PC-3 (cell line): ENCODE results near the gene ROR1. TPM values are rescaled to one million over a fixed set of nuclear protein-coding genes. Genes with fewer than 3 reads are reported as not detected.

Experiments used
- ATAC-seq: fragments of 200-7000 bp; cut with Tn5 transposase; 2 replicates; pipeline ENCODE4 v1.9.1; 2020; ENCODE audit warnings: mild to moderate bottlenecking, moderate library complexity
- BruUV-seq: library from RNA; stranded (reverse); fragments of 400-500 nt; replicated peaks from 2 replicates; lab custom pipeline; 2021; lab: Mats Ljungman, UMichigan
- CTCF ChIA-PET: fragments of 300-600 bp; sonication (Branson Sonifier 250); formaldehyde crosslinking; loops from one replicate; lab custom pipeline; 2022; ENCODE audit warnings: antibody characterized with exemption; lab: Charles Lee
- POLR2A ChIA-PET: fragments of 300-600 bp; sonication (Branson Sonifier 250); formaldehyde crosslinking; loops from one replicate; lab custom pipeline; 2022; ENCODE audit warnings: antibody characterized with exemption; ENCODE audit not compliant: unreplicated experiment; lab: Charles Lee
- DNase-seq: peaks from one replicate; pipeline ENCODE4 v3.0.0-alpha.2; 2015
- H2AFZ ChIP-seq: fragments of 300-600 bp; sonication (generic); 2 replicates; pipeline ENCODE4 v1.6.0; 2016; ENCODE audit warnings: antibody characterized with exemption, low read length
- H3F3A ChIP-seq: fragments of 300-600 bp; sonication (generic); one replicate; pipeline ENCODE4 v1.6.0; 2017; ENCODE audit warnings: antibody characterized with exemption, low read length, control low read depth, mild to moderate bottlenecking; ENCODE audit not compliant: unreplicated experiment
- H3K27ac ChIP-seq: fragments of 300-600 bp; sonication (generic); 2 replicates; pipeline ENCODE4 v1.5.1; 2016; ENCODE audit warnings: mild to moderate bottlenecking, low read length
- H3K27me3 ChIP-seq: fragments of 300-600 bp; sonication (generic); 2 replicates; pipeline ENCODE4 v1.6.1; 2016; ENCODE audit warnings: low read length, mixed read lengths
- H3K36me3 ChIP-seq: fragments of 300-600 bp; sonication (generic); 2 replicates; pipeline ENCODE4 v1.6.1; 2016; ENCODE audit warnings: low read depth, mixed run types, low read length, mixed read lengths
- H3K4me1 ChIP-seq: fragments of 300-600 bp; sonication (generic); 2 replicates; pipeline ENCODE4 v1.5.1; 2016; ENCODE audit warnings: low read length; ENCODE audit not compliant: insufficient read depth
- H3K4me2 ChIP-seq: fragments of 300-600 bp; sonication (generic); 2 replicates; pipeline ENCODE4 v1.6.0; 2016; ENCODE audit warnings: low read length
- H3K4me3 ChIP-seq: fragments of 300-600 bp; sonication (generic); 2 replicates; pipeline ENCODE4 v1.5.1; 2016; ENCODE audit warnings: mild to moderate bottlenecking, low read length, mixed read lengths
- H3K79me2 ChIP-seq: fragments of 300-600 bp; sonication (generic); 2 replicates; pipeline ENCODE4 v1.6.1; 2017; ENCODE audit warnings: low read length, mixed read lengths
- H3K9ac ChIP-seq: fragments of 300-600 bp; sonication (generic); 2 replicates; pipeline ENCODE4 v1.6.0; 2016; ENCODE audit warnings: mild to moderate bottlenecking, low read length
- H3K9me2 ChIP-seq: fragments of 300-600 bp; sonication (generic); replicated peaks from 2 replicates; pipeline ENCODE4 v1.6.1; 2016; ENCODE audit warnings: mixed run types, low read length, mixed read lengths
- H3K9me3 ChIP-seq: fragments of 300-600 bp; sonication (generic); 2 replicates; pipeline ENCODE4 v1.6.1; 2016; ENCODE audit warnings: low read length, mixed read lengths
- H4K20me1 ChIP-seq: fragments of 300-600 bp; sonication (generic); 2 replicates; pipeline ENCODE4 v1.6.1; 2016; ENCODE audit warnings: low read length, mixed read lengths
- CTCF ChIP-seq: fragments of 300-600 bp; sonication (generic); conservative IDR thresholded peaks from 2 replicates; pipeline ENCODE4 v1.5.1; 2017; ENCODE audit warnings: antibody characterized with exemption, low read depth, mild to moderate bottlenecking, low read length
- EZH2 ChIP-seq: fragments of 300-600 bp; sonication (generic); IDR thresholded peaks from one replicate; pipeline ENCODE4 v1.6.1; 2017; ENCODE audit warnings: antibody characterized with exemption, mild to moderate bottlenecking, low read length; ENCODE audit not compliant: unreplicated experiment
- EZH2phosphoT487 ChIP-seq: fragments of 300-600 bp; sonication (generic); IDR thresholded peaks from 2 replicates; pipeline ENCODE4 v1.6.1; 2018; ENCODE audit warnings: mild to moderate bottlenecking, antibody characterized with exemption, low read length, borderline replicate concordance
- intact Hi-C: fragments of 100-400 bp; cut with micrococcal nuclease; formaldehyde crosslinking; loops from 2 replicates; pipeline ENCODE4 v1.9.0; 2023
- total RNA-seq: library from RNA; depleted of rRNA; stranded (reverse); fragments of >200 nt; gene quantifications from 2 replicates; pipeline ENCODE4 v1.2.3, GENCODE V29; 2014

Gene ROR1
- total RNA-seq, 1 experiment from 2014 or later, result 16.5 TPM

- DNase-seq (no peak), ATAC-seq (no peak)
- no peaks in the 10 kb centered on the region for H3K9me3 ChIP-seq
- no peaks in the 10 kb centered on the region for H3F3A ChIP-seq
- H3K4me3 ChIP-seq, result no peak overlapping the region
- H3K27ac ChIP-seq, result no peak overlapping the region
- BruUV-seq, result no TSS peak
- H3K27me3 ChIP-seq, result no peaks in the 10 kb centered on the region
- H2AFZ ChIP-seq, result no peak overlapping the region
- H3K4me2 ChIP-seq, result no peak overlapping the region
- H3K4me1 ChIP-seq, result peaks cover 32% of the 10 kb centered on the region
- no peaks in the 10 kb centered on the region for H3K36me3 ChIP-seq
- TF ChIP-seq EZH2, result no peak
- no peak for TF ChIP-seq EZH2phosphoT487
- no peak for TF ChIP-seq CTCF
- peaks cover 12% of the 10 kb centered on the region for H3K79me2 ChIP-seq
- ChIA-PET CTCF (no interaction called here), POLR2A (no interaction called here)
- intact Hi-C loops, result no loop called here
- no peaks in the 10 kb centered on the region for H4K20me1 ChIP-seq
- no peaks in the 10 kb centered on the region for H3K9me2 ChIP-seq
- H3K9ac ChIP-seq, result no peak overlapping the region
Measured at GRCh38 chr1:63896755-63897154, 122.9 kb downstream of the ROR1 start.

GRCh38 chr1:63898428-63899196 is 124.8 kb downstream of the ROR1 start:
- H3K9me2 ChIP-seq, result no peaks in the 10 kb centered on the region
- no peak for ATAC-seq
- H3K9me3 ChIP-seq, result no peaks in the 10 kb centered on the region
- H2AFZ ChIP-seq, result no peak overlapping the region
- H4K20me1 ChIP-seq, result no peaks in the 10 kb centered on the region
- no peak overlapping the region for H3K27ac ChIP-seq
- H3K36me3 ChIP-seq, result no peaks in the 10 kb centered on the region
- no peak overlapping the region for H3K4me2 ChIP-seq
- no peak for DNase-seq
- ChIA-PET CTCF (no interaction called here), POLR2A (no interaction called here)
- TF ChIP-seq EZH2phosphoT487 (no peak), CTCF (no peak), EZH2 (no peak)
- peaks cover 12% of the 10 kb centered on the region for H3K79me2 ChIP-seq
- H3F3A ChIP-seq, result no peaks in the 10 kb centered on the region
- no peak overlapping the region for H3K4me3 ChIP-seq
- H3K4me1 ChIP-seq, result peaks cover 23% of the 10 kb centered on the region
- no peak overlapping the region for H3K9ac ChIP-seq
- no TSS peak for BruUV-seq
- intact Hi-C loops, result no loop called here
- no peaks in the 10 kb centered on the region for H3K27me3 ChIP-seq

GRCh38 chr1:63901094-63901493 is 127.3 kb downstream of the ROR1 start:
- H3K4me1 ChIP-seq, result peaks cover 9% of the 10 kb centered on the region
- DNase-seq (no peak), ATAC-seq (no peak)
- no peaks in the 10 kb centered on the region for H4K20me1 ChIP-seq
- no peak overlapping the region for H3K4me2 ChIP-seq
- H3K36me3 ChIP-seq, result no peaks in the 10 kb centered on the region
- H3K9ac ChIP-seq, result no peak overlapping the region
- no peak for TF ChIP-seq EZH2
- no TSS peak for BruUV-seq
- no peaks in the 10 kb centered on the region for H3K9me2 ChIP-seq
- intact Hi-C loops, result no loop called here
- no peaks in the 10 kb centered on the region for H3F3A ChIP-seq
- H3K27me3 ChIP-seq, result no peaks in the 10 kb centered on the region
- no peaks in the 10 kb centered on the region for H3K9me3 ChIP-seq
- H3K27ac ChIP-seq, result no peak overlapping the region
- CTCF ChIA-PET, result no interaction called here
- H3K4me3 ChIP-seq, result no peak overlapping the region
- no peak overlapping the region for H2AFZ ChIP-seq
- no peaks in the 10 kb centered on the region for H3K79me2 ChIP-seq
- POLR2A ChIA-PET, result no interaction called here
